Transverse colon (tissue), 4 donors: ENCODE results near the gene MS4A10.

Source experiments
- EP300 ChIP-seq: sonication (generic); formaldehyde crosslinking; IDR thresholded peaks from one replicate; pipeline ENCODE4 v1.6.1; 2017; ENCODE audit warnings: antibody characterized with exemption, low read depth
- POLR2A ChIP-seq: fragments of 450-650 bp; IDR thresholded peaks from one replicate; pipeline ENCODE4 v1.6.1; 2016; ENCODE audit warnings: antibody characterized with exemption, mild to moderate bottlenecking, moderate library complexity
- POLR2AphosphoS5 ChIP-seq, 3 donors: sonication (generic); formaldehyde crosslinking; IDR thresholded peaks; one replicate each; pipeline ENCODE4 v1.6.1; 2016; ENCODE audit warnings: antibody characterized with exemption in 3 of 3
- TF ChIP-seq, protein P1 (sequence below), 5 experiments: fragments of 200-600 bp in 3 of 5; fragments of 450-650 bp in 2 of 5; sonication (generic) in 3 of 5; IDR thresholded peaks; 1 replicate in 2 of 5; 2 replicates in 3 of 5; pipeline ENCODE4 v1.5.1; 2016 to 2017; ENCODE audit warnings: antibody characterized with exemption in 5 of 5, inconsistent platforms in 3 of 5, mild to moderate bottlenecking in 2 of 5, moderate library complexity in 1 of 5

GRCh38 chr11:60795291-60795690, 10.2 kb downstream of the MS4A10 start:
- TF ChIP-seq, protein P1, sequence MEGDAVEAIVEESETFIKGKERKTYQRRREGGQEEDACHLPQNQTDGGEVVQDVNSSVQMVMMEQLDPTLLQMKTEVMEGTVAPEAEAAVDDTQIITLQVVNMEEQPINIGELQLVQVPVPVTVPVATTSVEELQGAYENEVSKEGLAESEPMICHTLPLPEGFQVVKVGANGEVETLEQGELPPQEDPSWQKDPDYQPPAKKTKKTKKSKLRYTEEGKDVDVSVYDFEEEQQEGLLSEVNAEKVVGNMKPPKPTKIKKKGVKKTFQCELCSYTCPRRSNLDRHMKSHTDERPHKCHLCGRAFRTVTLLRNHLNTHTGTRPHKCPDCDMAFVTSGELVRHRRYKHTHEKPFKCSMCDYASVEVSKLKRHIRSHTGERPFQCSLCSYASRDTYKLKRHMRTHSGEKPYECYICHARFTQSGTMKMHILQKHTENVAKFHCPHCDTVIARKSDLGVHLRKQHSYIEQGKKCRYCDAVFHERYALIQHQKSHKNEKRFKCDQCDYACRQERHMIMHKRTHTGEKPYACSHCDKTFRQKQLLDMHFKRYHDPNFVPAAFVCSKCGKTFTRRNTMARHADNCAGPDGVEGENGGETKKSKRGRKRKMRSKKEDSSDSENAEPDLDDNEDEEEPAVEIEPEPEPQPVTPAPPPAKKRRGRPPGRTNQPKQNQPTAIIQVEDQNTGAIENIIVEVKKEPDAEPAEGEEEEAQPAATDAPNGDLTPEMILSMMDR (IDR thresholded peaks at IDR 0.05) = no peak
- TF ChIP-seq POLR2A = no peak
- no peak for TF ChIP-seq POLR2AphosphoS5 (IDR thresholded peaks at IDR 0.05)
- no peak for TF ChIP-seq EP300
